ENCODE results near the gene NKTR. TPM values are rescaled to one million over a fixed set of nuclear protein-coding genes. Genes with fewer than 3 reads are reported as not detected.
A peak's percentile ranks its signal among the peaks of the same experiment; 100 is the strongest.

NKTR gene
- total and polyA plus RNA-seq, 2 of the 13 experiments (the other 11 are each of a cell fraction or from before 2014, with no cell fraction given): 41.3 to 59.6 TPM

GRCh38 chr3:42581709-42582473, 18.6 kb upstream of the NKTR start, which contains the start of gene SEC22C (continued):
- TF ChIP-seq REL (CRISPR knock-in tag; conservative IDR thresholded peaks at IDR 0.05): no peak
- TF ChIP-seq RELA (CRISPR knock-in tag; IDR thresholded peaks at IDR 0.05): peak; percentile 17; the same call in 1 of the 2 replicates
- peak; percentile 90 for TF ChIP-seq PAX8 (CRISPR knock-in tag; IDR thresholded peaks at IDR 0.05; ENCODE audit: borderline replicate concordance)
- no peak for TF ChIP-seq SRSF1 (optimal IDR thresholded peaks at IDR 0.05; ENCODE audit: low read depth, low read length)
- no peak for TF ChIP-seq ZNF235 (CRISPR knock-in tag; IDR thresholded peaks at IDR 0.05; ENCODE audit: borderline replicate concordance)
- TF ChIP-seq CENPBD1 (CRISPR knock-in tag; IDR thresholded peaks at IDR 0.05; ENCODE audit: borderline replicate concordance, low read depth): no peak
- TF ChIP-seq SMAD3 (CRISPR knock-in tag; IDR thresholded peaks at IDR 0.05): 0 out of 2 replicates have a peak, but pooled peaks have one; percentile 18
- TF ChIP-seq ZZZ3 (CRISPR knock-in tag; IDR thresholded peaks at IDR 0.05; ENCODE audit: borderline replicate concordance): 0 out of 2 replicates have a peak, but pooled peaks have one; percentile 63
- no peak for TF ChIP-seq SRSF4 (IDR thresholded peaks at IDR 0.05; ENCODE audit: low read depth, low read length, poor library complexity, severe bottlenecking)
- TF ChIP-seq NCOA1 (CRISPR knock-in tag; IDR thresholded peaks at IDR 0.05): 0 out of 2 replicates have a peak, but pooled peaks have one; percentile 49
- TF ChIP-seq PCBP1 (IDR thresholded peaks at IDR 0.05; ENCODE audit: borderline replicate concordance, low read depth, low read length): 0 out of 2 replicates have a peak, but pooled peaks have one; percentile 55
- TF ChIP-seq IRF9 (CRISPR knock-in tag; IDR thresholded peaks at IDR 0.05; ENCODE audit: borderline replicate concordance): peak; percentile 86
- no peak for TF ChIP-seq TEAD2 (CRISPR knock-in tag; IDR thresholded peaks at IDR 0.05)
- peak; percentile 81; the same call in 1 of the 2 replicates for TF ChIP-seq SMAD1 (CRISPR knock-in tag; IDR thresholded peaks at IDR 0.05; ENCODE audit: borderline replicate concordance, low read depth)
- TF ChIP-seq BRD4 (CRISPR knock-in tag; IDR thresholded peaks at IDR 0.05): 0 out of 2 replicates have a peak, but pooled peaks have one; percentile 13
- TF ChIP-seq ARID2 (CRISPR knock-in tag; IDR thresholded peaks at IDR 0.05; ENCODE audit: borderline replicate concordance): peak; percentile 92; the same call in 1 of the 2 replicates
- TF ChIP-seq ZNF597 (CRISPR knock-in tag; IDR thresholded peaks at IDR 0.05): no peak
- peak; percentile 44 for TF ChIP-seq ZNF709 (CRISPR knock-in tag; IDR thresholded peaks at IDR 0.05)
- no peak for TF ChIP-seq FOXJ3 (CRISPR knock-in tag; IDR thresholded peaks at IDR 0.05; ENCODE audit: borderline replicate concordance)
- TF ChIP-seq ZNF710 (CRISPR knock-in tag; IDR thresholded peaks at IDR 0.05; ENCODE audit: borderline replicate concordance): no peak; the same call in 1 of the 2 replicates
- no peak for TF ChIP-seq MTA3 (CRISPR knock-in tag; IDR thresholded peaks at IDR 0.05)
- TF ChIP-seq RAD21 (CRISPR knock-in tag; IDR thresholded peaks at IDR 0.05): peak; percentile 72
- TF ChIP-seq SIN3B (IDR thresholded peaks at IDR 0.05; ENCODE audit: low read length): no peak; the same call in 1 of the 2 replicates
- no peak for TF ChIP-seq BRCA1 (CRISPR knock-in tag; IDR thresholded peaks at IDR 0.05)
